GM19035 (cell line): ENCODE data around the gene ZBTB7C.

ENCODE experiments used
- ATAC-seq: cut with Tn5 transposase; IDR thresholded peaks from one replicate; pipeline ENCODE4 v1.9.1; 2021; ENCODE audit not compliant: unreplicated experiment

Gene ZBTB7C

DNA sequence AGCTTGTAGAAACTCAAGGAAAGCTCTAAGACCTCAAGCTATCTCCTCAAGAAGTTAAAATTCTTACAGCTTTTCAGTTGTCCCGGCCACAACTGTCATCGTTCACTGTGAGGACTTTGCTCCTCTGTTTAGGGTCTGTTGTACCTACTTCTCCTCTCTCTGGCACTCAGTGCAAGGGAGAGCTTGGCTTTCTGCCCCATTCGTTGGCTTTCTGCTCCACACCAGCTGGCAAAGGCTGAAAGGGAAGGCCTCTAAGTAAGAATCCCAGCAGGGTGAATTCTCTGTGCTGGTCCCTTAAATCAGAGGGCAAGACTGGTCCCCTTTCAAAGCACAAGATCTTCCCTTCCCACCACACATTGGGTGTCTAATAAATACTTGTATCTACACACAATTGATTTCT lies 17.3 kb downstream of the ZBTB7C start:
- ATAC-seq, result no peak

DNA sequence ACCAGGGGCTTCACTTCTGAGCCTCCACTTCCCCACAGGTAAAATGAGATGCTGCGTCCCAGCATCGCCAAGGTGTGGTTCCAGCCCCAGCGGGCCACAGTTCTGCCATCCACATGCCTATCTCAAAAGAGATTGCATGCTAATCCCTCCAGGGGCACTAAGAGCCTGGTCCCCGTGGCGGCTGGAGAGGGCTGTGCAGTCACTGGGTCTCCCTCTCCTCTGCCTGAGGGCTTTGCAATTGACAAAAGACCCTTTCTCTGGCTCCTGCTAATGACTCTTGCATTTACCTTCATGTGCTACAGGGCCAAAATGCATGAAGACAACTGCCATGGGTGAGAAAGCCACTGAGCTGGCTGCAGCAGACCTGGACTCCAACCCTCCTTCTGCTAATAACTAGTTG lies 18.5 kb downstream of the ZBTB7C start:
- no peak for ATAC-seq

DNA sequence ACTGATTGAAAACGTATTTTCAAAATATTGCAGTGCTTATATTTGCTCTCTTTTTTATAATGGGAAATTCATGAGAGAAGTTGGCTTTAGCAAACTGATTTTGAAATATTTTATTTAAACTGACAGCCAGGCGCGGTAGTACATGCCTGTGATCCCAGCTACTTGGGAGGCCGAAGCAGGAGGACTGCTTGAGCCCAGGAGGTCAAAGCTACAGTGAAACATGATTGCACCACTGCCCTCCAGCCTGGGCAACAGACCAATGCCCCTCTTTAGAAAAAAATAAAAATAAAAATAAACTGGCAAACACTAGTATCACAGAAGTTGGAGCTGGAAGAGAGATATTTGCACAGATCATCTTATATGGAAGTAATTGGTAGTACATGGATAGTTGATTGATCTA lies 20.7 kb downstream of the ZBTB7C start:
- no peak for ATAC-seq

DNA sequence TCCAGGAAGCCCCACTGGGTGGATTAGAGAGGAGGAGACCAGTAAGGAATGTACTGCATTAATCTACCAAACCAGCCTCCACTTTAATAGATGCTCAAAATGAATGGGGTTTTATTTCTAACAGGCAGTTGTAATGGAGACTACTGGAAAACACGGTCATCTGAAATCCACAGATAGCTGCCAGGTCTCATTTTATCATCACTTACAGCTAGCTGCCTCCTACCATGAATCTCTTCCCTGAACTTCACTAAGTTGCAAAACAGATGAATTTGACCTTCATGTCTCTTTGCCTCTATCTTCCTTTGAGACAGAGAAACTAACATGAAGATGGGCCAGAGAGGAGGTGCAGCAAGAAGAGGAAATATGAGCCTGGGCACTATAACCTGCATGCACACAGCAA lies 21.9 kb downstream of the ZBTB7C start:
- ATAC-seq, result no peak

DNA sequence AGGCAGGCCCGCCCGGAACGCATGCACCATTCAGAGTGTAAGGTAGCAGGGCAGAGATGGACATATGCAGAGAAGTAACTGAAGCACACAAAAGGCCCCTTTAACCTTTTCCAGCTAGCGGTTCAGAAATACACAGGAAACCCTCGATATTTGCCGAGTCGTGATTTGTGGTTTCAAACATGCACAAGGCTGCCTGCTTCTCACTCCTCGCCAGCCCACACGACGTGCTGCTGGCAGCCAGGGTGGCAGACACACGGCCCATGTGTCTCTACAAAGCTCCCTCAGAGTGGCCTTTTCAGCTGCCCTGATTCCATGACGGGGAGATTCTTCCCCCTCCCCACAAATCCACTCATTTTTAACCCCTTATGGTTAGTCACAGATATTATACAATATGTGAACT lies 23.6 kb downstream of the ZBTB7C start:
- no peak for ATAC-seq

DNA sequence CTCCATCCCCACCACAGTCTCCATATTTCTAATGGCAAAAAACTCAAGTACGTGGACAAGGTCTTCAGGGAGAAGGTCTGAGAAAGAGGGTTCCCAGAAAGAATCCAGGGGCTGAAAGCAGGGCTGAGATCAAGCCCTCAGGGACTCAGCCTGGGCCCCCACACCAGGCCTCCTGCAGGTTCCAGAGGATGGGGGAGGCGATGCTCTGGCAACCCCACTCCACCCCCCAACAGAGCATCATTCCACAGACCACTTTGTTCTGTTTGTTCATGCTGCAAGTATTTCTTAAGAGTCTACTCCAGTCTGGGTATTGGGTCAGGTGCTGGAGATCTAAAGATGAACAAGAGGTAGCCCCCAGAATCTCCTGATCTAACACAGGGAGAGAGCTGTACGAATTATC lies 32.2 kb downstream of the ZBTB7C start:
- ATAC-seq, result no peak

DNA sequence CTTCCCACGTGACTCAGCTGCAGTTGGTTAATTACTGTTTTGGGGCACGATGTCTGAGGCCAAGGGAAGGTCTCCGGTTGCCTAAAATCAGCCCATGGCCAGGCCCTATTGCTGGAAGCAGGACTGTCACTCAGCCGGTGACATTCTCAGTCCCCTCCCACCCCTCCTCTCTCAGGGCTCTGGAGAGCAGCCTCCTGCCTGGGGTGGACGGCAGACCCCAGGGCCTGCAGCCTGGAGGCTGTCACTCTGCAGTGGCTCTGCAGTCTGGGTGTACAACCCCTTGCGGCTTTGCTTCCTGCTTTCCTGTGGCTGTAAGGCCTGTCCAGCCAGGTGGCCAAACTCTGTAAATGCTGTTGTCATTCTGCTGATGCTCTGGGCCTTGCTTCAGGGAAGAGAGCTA lies 32.8 kb downstream of the ZBTB7C start:
- ATAC-seq, result no peak

DNA sequence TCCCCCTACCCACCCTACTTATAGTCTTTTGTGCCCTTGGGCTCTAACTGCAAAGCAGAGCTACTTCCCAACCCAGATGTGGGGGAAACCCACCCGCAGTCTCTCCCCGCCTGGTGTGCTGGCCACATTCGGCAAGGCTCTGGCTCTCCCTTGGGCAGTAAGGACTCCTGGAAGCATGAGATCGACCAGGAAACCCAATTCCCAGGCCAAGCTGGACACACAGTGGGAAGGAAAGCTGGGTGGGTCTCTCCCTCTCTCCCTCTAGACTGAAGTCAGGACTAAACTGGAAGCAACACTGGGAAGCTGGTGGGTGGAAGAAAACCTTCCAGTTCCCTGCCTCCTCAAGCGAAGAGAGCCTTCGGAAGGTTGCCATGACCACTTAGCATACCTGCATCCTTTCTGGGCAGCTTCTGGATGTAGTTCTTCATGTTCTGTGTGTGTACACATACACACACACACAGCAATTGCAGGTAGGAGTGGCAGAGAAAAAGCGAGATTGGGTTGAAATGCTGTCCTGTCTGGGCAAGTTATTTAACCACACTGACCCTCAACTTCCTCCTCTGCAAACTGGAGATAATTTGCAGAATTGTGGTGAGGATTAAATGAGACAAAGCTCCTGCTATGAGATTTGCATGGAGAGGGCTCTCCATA lies 33.9 kb downstream of the ZBTB7C start:
- ATAC-seq, result no peak

DNA sequence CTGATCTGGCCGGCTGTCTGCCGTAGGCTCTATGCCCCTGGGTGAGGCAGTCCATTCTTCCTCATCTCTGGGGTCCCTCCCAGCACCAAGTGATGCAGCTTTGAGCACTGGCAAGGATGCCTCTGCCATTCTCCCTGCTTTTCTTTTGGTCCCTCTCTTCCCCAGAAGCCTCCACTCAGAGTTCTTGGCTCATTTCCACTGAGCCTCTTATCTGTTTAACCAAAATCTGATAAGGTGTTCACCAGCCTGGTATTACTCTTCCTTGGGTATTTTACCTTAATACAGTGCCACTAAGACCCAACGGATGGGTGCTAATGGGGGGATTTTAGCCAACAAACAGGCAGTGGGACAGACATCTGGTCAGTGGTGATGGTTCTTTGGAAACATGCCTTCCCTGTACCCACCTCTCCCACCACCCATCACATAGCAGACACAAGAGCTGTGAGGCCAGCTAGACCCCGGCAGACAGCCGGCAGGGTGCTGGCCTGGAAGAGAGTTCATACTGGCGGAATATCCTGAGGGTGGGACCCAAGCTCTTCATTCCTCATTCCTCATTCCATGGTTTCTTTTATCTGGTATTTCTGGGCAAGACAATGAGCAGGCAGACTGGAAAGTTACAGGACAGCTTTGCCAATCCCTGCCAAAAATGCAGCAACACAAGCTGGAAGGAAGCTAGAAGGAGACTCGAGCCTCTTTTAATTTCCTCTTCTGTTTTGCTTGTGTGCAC lies 34.6 kb downstream of the ZBTB7C start:
- no peak for ATAC-seq

DNA sequence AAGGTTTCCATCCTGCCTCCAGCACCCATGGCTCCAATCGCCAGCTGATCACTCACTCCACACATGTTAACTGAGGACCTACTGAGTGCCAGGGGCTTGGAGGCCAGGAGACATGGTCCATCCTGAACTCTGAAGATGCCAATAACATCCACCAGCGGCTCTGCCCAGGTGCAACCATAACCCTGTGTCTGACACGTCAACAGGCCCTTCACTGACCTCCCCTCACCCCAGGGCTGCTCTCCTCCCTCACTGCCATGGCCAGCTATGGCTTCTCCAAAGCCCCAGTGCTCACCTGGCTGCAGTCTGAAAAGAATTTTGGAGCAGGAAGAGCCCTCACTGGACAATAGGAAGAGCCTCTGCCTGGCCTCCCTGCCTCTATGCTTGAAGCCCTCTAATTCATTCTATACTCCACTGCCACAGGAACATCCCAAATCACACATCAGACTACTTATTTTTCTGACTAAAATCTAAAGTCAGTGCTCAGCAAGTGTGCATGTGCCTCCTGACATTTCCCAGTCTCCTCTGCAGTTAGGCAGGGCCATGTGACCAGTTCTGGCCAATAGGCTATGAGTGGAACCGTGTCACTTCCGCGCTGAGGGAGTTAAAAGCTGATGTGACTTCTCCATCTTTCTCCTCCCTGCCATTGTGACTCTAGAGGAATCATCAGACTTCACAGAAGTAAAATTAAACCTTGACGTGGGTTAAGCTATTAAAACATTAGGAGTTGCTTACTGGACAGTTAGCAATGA lies 37.2 kb downstream of the ZBTB7C start:
- ATAC-seq, result no peak

DNA sequence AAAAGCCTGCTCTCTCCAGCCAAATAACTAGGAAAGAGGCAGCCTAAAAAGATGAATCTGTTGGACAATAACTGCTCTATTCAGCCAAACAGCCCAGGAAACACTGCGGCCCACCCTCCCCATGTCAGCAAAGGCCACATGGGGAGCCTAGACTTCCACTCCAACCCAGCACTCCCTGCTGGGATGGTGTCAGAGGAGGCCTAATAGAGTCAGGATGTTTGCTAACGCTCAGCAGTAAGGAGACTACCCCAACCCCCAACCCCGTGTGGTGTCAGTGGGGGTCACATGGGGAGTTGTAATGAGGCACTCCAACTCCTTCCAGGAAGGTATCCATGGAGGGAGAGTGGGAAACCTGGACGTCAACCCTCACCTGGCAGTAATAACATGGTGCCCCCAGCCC lies 41.6 kb downstream of the ZBTB7C start:
- no peak for ATAC-seq

DNA sequence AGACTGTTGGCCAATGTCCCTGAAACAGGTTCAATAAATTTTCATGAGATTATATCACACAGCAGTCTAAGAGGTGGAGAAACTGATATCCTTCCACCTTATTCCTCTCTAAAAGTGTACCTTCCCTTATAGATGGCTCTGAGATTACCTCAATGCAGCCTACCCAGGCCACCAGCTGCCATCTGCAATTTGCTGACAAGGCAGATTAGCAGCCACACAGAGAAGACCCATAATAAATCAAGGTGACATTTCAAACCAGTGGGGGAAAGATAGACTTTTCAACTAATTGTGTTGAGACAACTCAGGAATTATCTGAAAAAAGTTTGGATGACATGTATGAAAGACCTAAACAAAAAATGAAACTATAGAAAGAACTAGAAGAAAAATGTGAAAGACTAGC lies 43.2 kb downstream of the ZBTB7C start:
- no peak for ATAC-seq

DNA sequence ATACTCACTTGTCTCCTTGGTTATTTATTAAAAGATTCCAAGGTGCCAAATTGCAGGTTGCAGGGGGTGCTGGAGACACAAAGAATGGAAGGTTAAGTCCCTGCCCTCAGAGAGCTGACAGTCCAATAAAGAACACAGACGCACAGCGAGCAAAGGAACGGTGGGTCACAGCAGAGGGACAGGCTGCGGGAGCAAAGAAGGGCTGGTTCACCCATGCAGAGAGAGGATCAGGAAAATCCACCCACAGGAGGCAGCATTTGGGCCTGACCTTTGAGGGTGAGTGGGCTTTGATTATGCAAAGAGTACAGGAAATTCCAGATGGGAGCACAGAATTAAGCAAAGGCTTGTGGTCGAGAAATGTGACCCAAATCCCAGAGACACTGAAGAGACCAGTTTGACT lies 45.0 kb downstream of the ZBTB7C start:
- ATAC-seq, result no peak

DNA sequence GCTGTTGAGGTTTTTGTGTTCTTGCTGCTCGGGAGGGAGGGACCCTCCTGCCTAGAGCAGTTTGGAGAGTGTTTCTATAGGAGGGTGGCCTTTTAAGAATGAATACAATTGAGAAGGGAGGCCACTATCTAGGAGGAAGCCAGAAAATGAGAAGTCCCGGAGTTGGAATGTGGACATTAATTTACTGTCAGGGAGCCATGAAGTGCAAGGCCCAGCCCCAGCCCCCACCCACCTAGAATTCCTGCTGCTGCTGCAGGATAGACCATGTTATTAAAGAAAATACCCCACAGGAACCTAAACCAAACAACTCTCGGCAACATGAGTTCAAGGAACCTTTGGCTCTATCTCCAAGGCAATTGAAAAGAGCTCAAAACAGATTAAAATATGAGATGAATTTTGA lies 46.0 kb downstream of the ZBTB7C start:
- no peak for ATAC-seq

DNA sequence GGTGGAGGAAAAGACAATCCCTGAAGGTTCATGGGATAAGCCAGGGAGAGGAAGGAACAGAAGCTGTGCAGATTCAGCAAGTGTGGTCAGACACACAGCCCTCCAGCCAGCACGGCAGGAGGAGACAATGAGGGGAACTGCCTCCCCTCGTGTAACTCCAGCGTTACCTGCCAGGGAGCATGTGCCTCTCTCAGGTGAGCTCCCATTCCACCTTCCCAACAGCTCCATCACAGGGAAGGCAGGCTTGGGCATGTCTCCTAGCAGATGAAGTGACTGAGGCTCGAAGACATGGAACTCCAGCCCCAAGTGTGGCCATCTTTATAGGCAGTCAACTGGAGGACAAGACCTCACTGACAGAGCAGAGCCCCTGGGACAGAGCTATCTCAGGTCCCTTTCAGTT lies 47.4 kb downstream of the ZBTB7C start:
- no peak for ATAC-seq

DNA sequence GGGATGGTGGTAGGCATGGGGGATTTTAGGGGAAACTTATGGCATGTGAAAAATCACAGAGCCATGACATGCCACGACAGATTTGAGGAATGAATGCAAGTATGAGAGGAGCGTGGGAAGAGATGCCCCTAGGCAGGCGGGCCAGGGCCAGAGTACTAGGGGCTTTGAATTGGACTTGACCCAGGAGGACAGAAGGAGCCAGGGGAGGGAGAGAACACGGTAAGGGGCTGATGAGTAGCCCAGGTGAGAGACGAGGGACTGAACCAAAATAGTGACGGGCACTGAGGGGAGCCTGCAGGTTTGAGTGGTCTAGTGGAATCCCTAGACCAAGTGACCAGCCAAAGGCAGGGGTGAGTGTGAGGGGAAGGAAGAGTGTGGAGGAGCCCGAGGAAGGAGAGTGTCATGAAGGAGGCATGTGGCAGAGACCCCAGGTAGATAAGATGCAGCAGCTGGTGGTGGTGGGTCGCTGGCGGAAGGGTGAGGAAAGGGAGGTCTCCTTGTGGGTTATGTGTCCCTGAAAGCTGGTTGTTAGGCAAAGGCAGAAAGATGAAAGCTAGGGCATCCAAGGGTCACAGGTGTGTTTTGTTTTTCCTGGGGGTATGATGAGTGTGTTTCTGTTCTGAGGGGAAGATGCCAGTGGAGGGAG lies 48.7 kb downstream of the ZBTB7C start:
- no peak for ATAC-seq

DNA sequence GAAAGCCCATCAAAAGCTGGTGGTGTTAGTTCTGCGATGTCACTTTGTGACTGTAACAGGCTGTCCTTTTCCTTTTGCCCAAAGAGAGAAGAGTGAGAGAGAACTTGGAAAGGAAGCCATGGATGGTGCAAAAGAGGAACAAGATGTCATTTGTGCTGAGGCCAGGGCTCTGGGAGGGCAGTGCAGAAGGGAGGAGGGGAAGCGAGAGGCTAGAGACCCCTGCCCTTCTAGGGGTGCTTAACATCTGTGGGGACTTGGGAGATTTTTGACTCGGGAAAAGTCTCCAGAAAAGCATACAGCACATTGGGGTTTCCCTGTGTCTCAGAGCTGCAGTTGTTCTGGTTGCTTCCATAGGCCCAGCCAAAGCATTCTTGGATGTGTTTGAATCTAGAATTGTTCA lies 49.6 kb downstream of the ZBTB7C start:
- no peak for ATAC-seq

DNA sequence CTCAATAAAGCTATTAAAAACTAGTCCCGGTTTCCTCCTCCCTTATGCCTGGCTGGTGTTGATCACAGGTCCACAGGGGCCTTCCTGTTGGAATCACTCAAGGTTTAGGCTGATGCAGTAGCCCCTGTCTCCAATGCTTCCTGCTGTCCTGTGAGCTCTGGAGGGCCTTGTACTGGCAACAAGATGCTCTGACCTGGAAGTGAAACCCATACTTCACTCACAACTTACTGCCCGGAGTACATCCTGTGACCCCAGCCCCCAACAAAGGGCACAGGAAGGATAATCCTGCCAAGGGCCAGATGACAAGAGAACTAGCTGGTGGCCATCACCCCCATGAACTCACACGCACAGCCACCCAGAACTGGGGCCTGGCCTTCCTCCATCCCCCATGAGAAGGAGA lies 50.3 kb downstream of the ZBTB7C start:
- no peak for ATAC-seq

DNA sequence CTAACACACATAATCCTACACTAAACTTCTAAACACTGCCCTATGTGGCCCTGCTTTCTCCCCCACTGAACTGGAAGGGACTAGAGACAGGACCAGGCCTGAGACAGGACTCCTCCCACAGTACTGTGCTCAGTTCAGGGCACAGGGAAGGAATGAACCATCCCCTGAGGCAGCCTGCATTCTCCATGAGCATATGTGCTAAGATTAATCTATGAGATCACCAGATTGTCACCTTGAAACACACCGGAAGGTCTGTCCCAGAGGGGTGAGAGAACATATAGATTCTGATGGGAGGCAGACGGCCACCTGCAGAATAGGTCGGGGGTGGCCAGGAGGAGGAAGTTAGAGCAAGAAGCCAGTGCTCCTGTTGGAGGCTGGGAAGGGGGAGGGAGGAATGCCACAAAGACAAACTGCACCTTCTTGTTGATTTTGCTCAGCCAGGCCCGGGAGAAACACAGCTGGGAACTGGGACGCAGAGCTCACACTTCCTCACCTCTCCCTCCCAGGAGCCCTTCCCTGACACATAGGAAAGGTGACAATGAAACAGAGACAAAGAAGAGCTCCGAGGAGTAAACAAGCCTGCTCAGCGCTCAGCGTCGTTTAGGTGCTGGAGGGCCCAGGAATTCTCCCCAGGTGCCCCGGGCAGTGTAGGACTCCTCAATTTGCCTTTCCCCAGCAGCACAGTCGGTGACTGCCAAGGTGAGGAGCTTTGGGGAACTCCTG lies 52.1 kb downstream of the ZBTB7C start:
- ATAC-seq, result no peak

DNA sequence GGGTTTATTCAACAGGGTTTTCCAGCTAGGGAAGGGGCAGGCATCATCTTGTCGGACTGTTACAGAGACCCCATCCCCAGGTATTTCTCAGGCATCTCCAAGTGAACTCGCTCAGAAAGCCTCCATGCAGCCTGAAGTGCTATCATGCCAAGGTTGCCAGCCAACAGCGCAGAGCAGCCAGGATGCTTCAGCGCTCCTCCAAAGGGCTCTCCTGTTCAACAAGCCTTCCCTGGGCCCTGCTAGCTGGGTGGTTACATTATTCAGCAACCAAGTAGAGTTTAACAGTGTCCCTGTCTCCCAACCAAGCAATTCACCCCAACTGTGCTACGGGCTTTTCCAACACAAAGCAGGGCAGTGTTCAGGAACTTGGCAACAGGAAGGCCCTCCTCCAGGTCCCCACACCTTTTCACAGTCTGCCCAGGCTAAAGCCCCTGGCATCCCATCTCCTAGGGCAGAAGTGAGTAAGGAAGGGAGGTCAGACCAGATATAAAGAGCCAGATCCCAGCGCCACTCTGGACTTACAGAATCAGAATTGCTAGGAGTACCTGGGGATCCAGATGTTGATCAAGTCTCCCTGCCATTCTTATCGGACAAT lies 52.9 kb downstream of the ZBTB7C start:
- ATAC-seq, result no peak
